ENCODE results near the gene RLIM.
"Not testable (repeated sequence)": the region's sequence is repeated elsewhere in the genome, so short reads cannot be mapped to it uniquely, and the experiment has no call there.

RLIM gene

GRCh38 chrX:74614093-74614909, at the start of gene RLIM:
Gene RLIM, minus strand, starts transcription at chrX:74614624. Its CDS starts 18,647 bp downstream, at chrX:74595977.
- in situ Hi-C loops (cut with HindIII; ENCODE audit: low sequenced_read_pairs), result no loop called here

GRCh38 chrX:74656079-74656745, 41.8 kb upstream of the RLIM start:
- in situ Hi-C loops (cut with HindIII; ENCODE audit: low sequenced_read_pairs), result no loop called here

- in situ Hi-C loops (cut with HindIII; ENCODE audit: low sequenced_read_pairs), result not testable (repeated sequence)
Observed at GRCh38 chrX:74654953-74655352, 40.5 kb upstream of the RLIM start.

GRCh38 chrX:74636749-74637314, 22.4 kb upstream of the RLIM start:
- in situ Hi-C loops (cut with HindIII; ENCODE audit: low sequenced_read_pairs), result no loop called here

- in situ Hi-C loops (cut with HindIII; ENCODE audit: low sequenced_read_pairs), result no loop called here
Observed at GRCh38 chrX:74613370-74614092, 893 bp downstream of the RLIM start.

DNA sequence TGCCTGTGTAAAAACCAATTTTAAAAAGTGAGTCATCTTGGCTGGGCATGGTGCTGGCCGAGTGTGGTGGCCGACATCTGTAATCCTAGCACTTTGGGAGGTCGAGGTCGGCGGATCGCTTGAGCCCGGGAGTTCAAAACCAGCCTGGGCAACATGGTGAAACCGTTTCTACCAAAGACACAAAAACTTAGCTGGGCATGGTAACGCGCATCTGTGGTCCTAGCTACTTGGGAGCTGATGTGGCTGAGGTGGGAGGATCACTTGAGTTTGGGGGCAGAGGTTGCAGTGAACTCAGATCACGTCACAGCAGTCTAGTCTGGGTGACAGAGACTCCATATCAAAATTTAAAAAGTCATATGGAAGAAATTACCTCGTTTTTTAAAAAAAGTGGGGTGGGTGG, 7.6 kb downstream of the RLIM start:
- in situ Hi-C loops (cut with HindIII; ENCODE audit: low sequenced_read_pairs), result no loop called here

- in situ Hi-C loops (cut with HindIII; ENCODE audit: low sequenced_read_pairs), result no loop called here
Observed at GRCh38 chrX:74606342-74606741, 8.1 kb downstream of the RLIM start.

- in situ Hi-C loops (cut with HindIII; ENCODE audit: low sequenced_read_pairs), result no loop called here
Observed at GRCh38 chrX:74603040-74603439, 11.4 kb downstream of the RLIM start.

DNA sequence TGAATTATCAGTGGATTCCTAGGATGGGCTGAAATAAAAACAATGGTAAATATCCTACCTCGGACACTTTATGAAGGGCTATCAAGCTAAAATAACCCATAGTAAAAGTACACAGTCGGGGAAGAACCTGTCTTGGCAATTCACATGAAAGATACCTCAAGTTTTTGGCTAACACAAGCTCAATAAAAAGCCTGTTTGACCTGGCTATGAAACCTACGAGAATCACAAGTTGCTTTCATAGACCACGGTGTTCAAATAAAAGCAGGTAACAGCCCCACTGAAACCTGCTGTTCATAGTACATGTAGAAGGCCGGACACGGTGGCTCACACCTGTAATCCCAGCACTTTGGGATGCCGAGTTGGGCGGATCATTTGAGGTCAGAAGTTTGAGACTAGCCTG, 12.3 kb downstream of the RLIM start:
- in situ Hi-C loops (cut with HindIII; ENCODE audit: low sequenced_read_pairs), result no loop called here

- in situ Hi-C loops (cut with HindIII; ENCODE audit: low sequenced_read_pairs), result no loop called here
Observed at GRCh38 chrX:74593593-74593992, 20.8 kb downstream of the RLIM start.

DNA sequence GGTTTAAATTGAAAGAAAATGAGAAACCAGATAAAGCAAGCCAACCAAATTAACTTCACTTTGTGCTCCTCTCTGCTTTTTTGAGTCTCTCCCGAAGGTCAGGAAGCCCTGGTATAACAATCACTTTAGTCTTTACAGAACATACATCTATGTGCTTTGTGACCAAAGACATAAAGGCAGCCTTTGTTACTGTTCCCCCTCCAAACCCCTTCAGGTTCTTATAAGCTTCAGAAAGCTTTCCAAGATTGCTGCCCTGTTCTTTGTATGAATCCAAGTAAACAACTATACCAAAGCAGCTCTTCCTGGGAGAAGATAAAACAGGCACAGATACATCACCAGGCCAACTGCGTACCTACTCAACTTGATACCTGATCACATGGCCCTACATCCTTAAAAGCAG, 28.7 kb downstream of the RLIM start:
- in situ Hi-C loops (cut with HindIII; ENCODE audit: low sequenced_read_pairs), result no loop called here

- in situ Hi-C loops (cut with HindIII; ENCODE audit: low sequenced_read_pairs), result no loop called here
Observed at GRCh38 chrX:74579597-74580198, 34.7 kb downstream of the RLIM start.

DNA sequence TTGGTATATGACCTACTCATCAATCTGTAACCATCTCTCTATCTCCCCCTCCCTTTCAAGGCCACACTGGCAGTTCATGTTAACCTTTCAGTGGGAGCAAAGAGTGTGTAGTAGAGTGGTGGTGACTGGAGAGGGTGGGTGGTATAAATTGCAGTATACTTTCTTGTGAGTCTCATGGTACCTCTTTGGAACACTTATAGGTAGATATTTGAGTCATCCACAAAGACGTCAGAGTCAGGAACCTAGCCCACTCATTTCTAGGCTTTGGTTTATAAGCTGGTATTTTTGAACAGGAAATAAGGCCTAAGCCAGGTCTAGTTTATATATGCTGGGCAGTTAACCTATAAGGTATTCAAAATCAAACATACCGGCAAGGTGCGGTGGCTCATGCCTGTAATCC, 36.3 kb downstream of the RLIM start:
- in situ Hi-C loops (cut with HindIII; ENCODE audit: low sequenced_read_pairs), result no loop called here

- in situ Hi-C loops (cut with HindIII; ENCODE audit: low sequenced_read_pairs), result no loop called here
Observed at GRCh38 chrX:74557378-74557777, 57.0 kb downstream of the RLIM start.

DNA sequence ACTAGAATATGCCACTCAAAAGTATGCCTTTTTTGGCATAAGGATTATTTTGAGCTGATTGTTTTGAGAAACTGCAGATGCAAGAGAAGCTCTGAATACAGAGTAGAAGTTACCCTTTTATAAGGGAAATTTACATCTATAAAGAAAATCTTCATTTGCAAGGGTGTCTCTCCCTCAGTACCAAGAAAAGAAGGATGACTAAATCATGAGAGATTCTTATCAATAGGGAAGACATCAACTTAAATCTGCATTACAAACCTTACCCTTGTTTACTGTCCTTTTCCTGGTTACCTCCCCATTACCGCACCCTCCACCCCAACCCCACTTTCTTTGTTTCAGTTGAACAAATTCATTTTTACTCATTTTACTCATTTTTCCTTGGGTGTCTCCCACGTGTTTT, 62.5 kb downstream of the RLIM start:
- in situ Hi-C loops (cut with HindIII; ENCODE audit: low sequenced_read_pairs), result no loop called here

DNA sequence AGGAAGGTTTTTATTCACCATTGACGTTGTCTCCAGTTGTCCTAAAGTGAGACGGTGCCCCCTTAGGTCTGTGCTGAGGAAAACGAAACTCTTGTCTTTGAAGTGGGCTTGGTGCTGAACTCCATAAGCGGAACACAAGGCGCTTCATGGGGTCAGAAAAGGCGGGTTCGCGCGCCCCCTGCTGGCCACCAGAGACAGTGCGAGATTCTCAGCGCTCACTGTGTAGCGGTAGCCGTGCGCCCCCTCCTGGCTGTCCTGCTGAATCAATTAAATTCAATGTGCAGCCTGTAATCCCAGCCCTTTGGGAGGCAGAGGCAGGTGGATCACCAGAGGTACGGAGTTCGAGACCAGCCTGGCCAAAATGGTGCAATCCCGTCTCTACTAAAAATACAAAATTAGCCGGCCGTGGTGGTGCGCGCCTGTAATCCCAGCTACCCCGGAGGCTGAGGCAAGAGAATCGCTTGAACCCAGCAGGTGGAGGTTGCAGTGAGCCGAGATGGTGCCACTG, 64.1 kb downstream of the RLIM start:
- in situ Hi-C loops (cut with HindIII; ENCODE audit: low sequenced_read_pairs), result no loop called here

DNA sequence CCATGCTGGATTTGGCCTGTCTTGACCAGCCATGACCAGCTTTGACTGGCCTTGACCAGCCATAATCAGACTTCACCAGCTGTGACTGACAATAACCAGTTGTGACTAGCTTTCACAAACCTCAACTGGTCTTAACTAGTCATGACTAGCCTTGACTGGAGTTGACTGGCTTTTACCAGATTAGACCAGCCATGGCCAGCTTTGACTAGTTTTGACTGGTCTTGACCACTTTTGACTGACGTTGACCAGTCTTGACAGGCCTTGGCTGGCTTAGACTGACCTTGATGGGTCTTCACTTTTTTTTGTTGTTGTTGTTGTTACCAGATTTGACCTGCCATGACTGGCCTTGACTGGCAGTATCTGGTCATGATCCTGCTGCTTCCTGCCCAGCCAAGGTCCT, 67.4 kb downstream of the RLIM start:
- in situ Hi-C loops (cut with HindIII; ENCODE audit: low sequenced_read_pairs), result no loop called here

DNA sequence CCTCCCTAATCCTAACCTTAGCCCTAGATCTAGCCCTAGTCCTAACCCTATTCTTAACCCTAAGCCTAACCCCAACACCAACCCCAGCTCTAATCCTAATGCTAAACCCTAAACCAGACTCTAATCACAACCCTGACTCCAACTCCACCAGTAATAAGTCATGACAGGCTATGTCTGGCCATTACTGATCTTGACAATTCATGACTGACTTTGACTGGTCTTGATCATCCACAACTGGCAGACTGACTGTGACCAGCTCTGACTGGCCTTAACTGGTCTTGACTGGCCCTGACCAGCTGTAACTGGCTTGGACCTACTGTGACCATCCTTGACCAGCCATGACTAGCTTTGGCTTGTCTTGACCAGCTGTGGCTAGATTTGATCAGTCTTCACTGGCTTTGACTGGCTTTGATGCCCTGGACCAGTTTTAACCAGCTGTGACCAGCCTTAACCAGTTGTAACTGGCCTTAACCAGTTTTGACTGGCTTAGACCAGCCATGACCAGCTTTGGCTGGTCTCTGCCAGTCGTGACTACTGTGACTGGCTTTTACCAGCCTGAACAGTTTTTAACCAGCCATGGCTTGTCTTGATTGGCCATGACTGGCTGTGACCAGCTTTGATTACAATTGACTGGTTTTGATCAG, 68.4 kb downstream of the RLIM start:
- in situ Hi-C loops (cut with HindIII; ENCODE audit: low sequenced_read_pairs), result no loop called here

- in situ Hi-C loops (cut with HindIII; ENCODE audit: low sequenced_read_pairs), result no loop called here
Observed at GRCh38 chrX:74540635-74541249, 73.7 kb downstream of the RLIM start.

DNA sequence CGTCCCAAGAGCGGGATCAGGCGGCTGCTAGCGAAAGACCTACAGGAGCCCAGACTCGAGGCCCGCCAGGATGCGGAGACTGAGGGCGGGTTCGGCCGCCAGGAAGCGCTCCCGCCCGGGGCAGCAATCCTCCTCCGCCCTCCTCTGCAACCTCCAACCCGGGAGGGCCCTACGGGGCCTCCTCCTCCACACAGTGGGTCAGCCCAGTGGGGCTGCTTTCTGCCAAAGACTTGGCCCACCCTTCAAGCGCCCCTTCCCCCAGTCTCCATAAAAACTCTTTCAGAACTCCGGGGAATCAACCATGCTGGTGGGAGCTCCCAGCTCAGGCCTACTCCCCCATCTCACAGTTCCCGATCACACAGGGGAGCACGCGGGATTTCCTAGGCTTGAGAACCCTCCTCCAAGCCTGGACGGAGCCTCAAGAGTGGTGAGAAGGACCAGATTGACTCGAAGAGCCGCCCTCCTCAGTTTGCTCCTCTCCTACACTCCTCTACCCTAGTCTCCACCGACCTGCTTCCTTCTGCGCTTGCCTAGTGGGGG, 77.5 kb downstream of the RLIM start:
- in situ Hi-C loops (cut with HindIII; ENCODE audit: low sequenced_read_pairs), result no loop called here
